Activated T-cell treated with anti-CD3 and anti-CD28 coated beads, Interleukin-2, amount 50 U/mL, for 72 hours (primary cell): Measurements from ENCODE around the gene SUSD1. TPM values are rescaled to one million over a fixed set of nuclear protein-coding genes. Genes with fewer than 3 reads are reported as not detected.

Experiments used
- ATAC-seq, 2 donors: fragments of 150-1000 bp; cut with Tn5 transposase; replicated peaks in 1 of 2; 2 replicates each; pipeline ENCODE4 v1.10.0; 2021; ENCODE audit warnings: moderate library complexity in 2 of 2, mild to moderate bottlenecking in 1 of 2
- DNase-seq, 2 donors: peaks; one replicate each; pipeline ENCODE4 v3.0.0; 2021 to 2022; ENCODE audit warnings: mixed read lengths in 1 of 2
- H3K27ac Mint-ChIP-seq: one replicate; pipeline ENCODE4 v1.8.0; 2022; ENCODE audit warnings: mild to moderate bottlenecking, moderate library complexity, mixed read lengths
- H3K27me3 Mint-ChIP-seq: one replicate; pipeline ENCODE4 v1.8.0; 2022; ENCODE audit warnings: low read depth, mixed read lengths
- H3K36me3 Mint-ChIP-seq, 2 donors: one replicate each; pipeline ENCODE4 v1.8.0; 2022; ENCODE audit warnings: mixed read lengths in 2 of 2, mild to moderate bottlenecking in 1 of 2; ENCODE audit not compliant: insufficient read depth in 2 of 2
- H3K4me1 Mint-ChIP-seq: one replicate; pipeline ENCODE4 v1.8.0; 2022; ENCODE audit warnings: low read depth, mixed read lengths
- H3K4me3 Mint-ChIP-seq, 2 donors: one replicate each; pipeline ENCODE4 v1.8.0; 2022; ENCODE audit warnings: mild to moderate bottlenecking in 2 of 2, mixed read lengths in 2 of 2, moderate library complexity in 2 of 2
- H3K9me3 Mint-ChIP-seq, 2 donors: one replicate each; pipeline ENCODE4 v1.8.0; 2022; ENCODE audit warnings: mixed read lengths in 2 of 2
- total RNA-seq, 2 donors: library from RNA; stranded (reverse); gene quantifications; one replicate each; pipeline ENCODE4 v1.2.3, GENCODE V29; 2022

Gene SUSD1
- total RNA-seq, 2 donors from 2014 or later = 6.6 to 9.9 TPM

GRCh38 chr9:112044881-112045280 is 130.2 kb downstream of the SUSD1 start:
- peaks cover 20% of the 10 kb centered on the region for H3K4me1 Mint-ChIP-seq
- H3K4me3 Mint-ChIP-seq = no peak overlapping the region
- DNase-seq = no peak
- H3K9me3 Mint-ChIP-seq = peaks cover 13 to 15% of the 10 kb centered on the region in 2 donors
- peaks cover 14 to 18% of the 10 kb centered on the region in 2 donors for H3K36me3 Mint-ChIP-seq
- peaks cover 27% of the 10 kb centered on the region for H3K27me3 Mint-ChIP-seq
- no peak for ATAC-seq
- H3K27ac Mint-ChIP-seq = no peak overlapping the region

DNA sequence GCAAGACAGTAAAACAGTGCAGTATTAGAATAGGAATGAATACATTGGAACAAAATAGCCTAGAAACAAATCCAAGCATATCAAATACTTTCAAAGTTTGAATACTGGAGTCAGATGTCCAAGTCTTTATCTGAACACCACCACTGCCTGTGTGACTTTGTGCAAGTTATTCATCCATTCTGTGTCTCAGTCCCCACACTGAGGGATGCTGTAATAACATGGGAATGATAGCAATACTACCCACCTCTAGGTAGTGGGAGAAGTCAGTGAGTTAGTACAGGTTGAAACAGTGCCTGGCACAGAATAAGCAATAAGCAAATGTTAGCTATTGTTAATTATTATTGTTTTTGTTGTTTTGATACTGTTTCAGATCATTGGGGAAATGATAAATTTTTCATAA is 130.9 kb downstream of the SUSD1 start:
- Mint-ChIP-seq H3K9me3 (peaks cover 13 to 15% of the 10 kb centered on the region in 2 donors), H3K27me3 (peaks cover 30% of the 10 kb centered on the region), H3K4me1 (peaks cover 24% of the 10 kb centered on the region), H3K27ac (no peak overlapping the region), H3K36me3 (peaks cover 14 to 18% of the 10 kb centered on the region in 2 donors), H3K4me3 (no peak overlapping the region)
- DNase-seq (no peak), ATAC-seq (no peak)

GRCh38 chr9:112043423-112043822 is 131.7 kb downstream of the SUSD1 start:
- ATAC-seq = no peak
- peaks cover 30% of the 10 kb centered on the region for H3K27me3 Mint-ChIP-seq
- H3K4me3 Mint-ChIP-seq = no peak overlapping the region
- peaks cover 31% of the 10 kb centered on the region for H3K4me1 Mint-ChIP-seq
- H3K27ac Mint-ChIP-seq = no peak overlapping the region
- DNase-seq = no peak
- H3K9me3 Mint-ChIP-seq = peaks cover 9 to 10% of the 10 kb centered on the region in 2 donors
- H3K36me3 Mint-ChIP-seq = peaks cover 10 to 12% of the 10 kb centered on the region in 2 donors

DNA sequence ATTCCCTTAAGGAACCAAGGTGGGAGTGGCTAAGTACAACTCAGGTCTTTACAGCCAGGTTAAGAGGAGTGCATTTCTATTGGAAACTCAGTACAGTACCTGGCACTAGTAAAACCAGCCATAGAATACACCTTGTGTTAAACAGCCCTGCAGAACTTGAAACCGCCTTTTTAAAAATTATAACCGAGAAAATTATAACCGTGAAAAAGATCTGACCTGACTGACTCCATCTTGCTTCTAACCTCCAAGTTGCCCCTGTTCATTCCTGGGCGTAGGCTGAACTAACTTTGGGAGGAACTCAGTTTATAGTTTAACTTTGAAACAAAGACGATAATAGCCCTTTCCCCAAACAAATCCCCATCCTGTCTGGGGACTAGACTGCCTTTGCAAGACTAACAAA is 132.3 kb downstream of the SUSD1 start:
- Mint-ChIP-seq H3K27me3 (peaks cover 30% of the 10 kb centered on the region), H3K4me1 (peaks cover 35% of the 10 kb centered on the region), H3K27ac (no peak overlapping the region)

DNA sequence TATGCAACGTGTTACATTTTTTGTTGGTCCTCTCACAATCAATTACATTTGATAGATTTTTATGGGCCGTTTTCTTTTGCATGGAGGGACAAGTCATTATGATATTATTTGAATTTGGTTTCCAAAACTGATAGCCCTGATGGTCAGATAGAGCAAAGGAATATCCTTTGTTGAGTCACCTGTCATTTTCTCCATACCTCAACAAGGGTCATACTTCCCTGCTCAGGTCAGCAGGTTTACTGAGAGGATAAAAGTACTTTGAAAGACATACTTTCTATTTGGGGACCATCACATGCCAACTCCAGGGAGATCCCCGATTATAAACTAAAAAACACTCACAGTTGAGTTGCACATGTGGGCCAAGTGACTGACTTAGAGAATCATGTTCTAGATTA is 132.9 kb downstream of the SUSD1 start:
- peaks cover 30% of the 10 kb centered on the region for H3K27me3 Mint-ChIP-seq
- H3K36me3 Mint-ChIP-seq = peaks cover 3 to 4% of the 10 kb centered on the region in 2 donors
- peaks cover 3 to 5% of the 10 kb centered on the region in 2 donors for H3K9me3 Mint-ChIP-seq
- no peak for ATAC-seq
- H3K27ac Mint-ChIP-seq = no peak overlapping the region
- H3K4me3 Mint-ChIP-seq = no peak overlapping the region
- H3K4me1 Mint-ChIP-seq = peaks cover 36% of the 10 kb centered on the region
- no peak for DNase-seq

More for the DNA sequence above, 132.3 kb downstream of the SUSD1 start:
- peaks cover 5 to 7% of the 10 kb centered on the region in 2 donors for H3K36me3 Mint-ChIP-seq
- no peak overlapping the region for H3K4me3 Mint-ChIP-seq
- ATAC-seq (no peak), DNase-seq (no peak)
- H3K9me3 Mint-ChIP-seq = peaks cover 5 to 7% of the 10 kb centered on the region in 2 donors

DNA sequence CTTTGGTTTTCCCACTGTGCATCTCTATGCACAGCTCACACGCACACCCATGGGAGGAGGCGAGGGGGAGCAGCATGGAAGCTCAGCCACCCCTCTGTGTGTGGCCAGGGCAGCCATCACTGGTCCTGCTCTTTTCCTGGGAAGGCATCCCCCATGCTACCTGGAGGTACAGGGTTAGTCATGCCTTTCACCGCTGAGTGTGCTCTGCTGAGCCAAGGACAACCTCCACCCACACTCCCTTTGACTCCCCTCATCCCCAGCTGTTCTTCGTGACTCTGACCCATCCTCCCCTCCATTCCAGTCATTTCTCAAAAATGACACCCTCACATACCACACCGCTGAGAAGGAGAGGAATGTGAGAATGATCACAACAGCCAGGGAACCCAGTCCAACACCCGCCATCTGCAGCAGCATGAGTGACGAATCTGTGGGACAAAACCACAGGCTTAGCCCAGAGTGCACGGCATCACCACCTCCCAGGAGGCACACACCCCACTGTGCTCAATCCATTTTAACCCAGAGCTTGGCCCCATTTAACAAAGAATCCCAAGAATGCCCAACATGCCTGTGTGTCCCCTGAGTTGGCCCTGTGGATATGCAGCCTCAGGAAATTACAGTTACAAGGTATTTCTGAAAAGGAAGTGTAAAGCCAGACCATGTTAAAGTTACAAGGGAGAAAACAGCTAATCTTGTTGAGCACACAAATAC is 133.4 kb downstream of the SUSD1 start:
- peaks cover 30% of the 10 kb centered on the region for H3K27me3 Mint-ChIP-seq
- DNase-seq = no peak
- H3K4me3 Mint-ChIP-seq = no peak overlapping the region

DNA sequence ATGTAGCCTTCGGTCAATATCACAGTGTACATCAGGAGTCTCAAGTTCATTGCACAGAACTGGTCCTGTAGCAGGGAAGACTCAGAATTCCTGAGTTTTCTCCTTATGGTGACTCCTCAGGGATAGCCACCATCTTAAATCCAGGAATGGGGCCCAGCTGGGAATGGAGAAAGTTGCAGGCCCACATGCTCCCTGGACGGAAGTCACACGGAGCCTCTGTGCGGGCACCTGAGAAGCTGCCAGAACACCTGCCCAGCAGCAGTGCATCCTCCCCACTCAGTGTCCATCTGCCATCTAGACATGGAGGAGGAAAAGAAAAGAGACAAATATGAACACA is 133.9 kb downstream of the SUSD1 start:
- Mint-ChIP-seq H3K9me3 (peaks cover 0 to 2% of the 10 kb centered on the region in 2 donors), H3K4me1 (peaks cover 42% of the 10 kb centered on the region), H3K27me3 (peaks cover 30% of the 10 kb centered on the region), H3K27ac (no peak overlapping the region), H3K36me3 (no peaks in the 10 kb centered on the region), H3K4me3 (no peak overlapping the region)
- ATAC-seq (no peak), DNase-seq (no peak)

More for the DNA sequence above, 133.4 kb downstream of the SUSD1 start:
- ATAC-seq = peak in 1 of 2 donors; percentile 14
- Mint-ChIP-seq H3K4me1 (peaks cover 42% of the 10 kb centered on the region), H3K36me3 (peaks cover 0 to under 1% of the 10 kb centered on the region in 2 donors), H3K27ac (no peak overlapping the region), H3K9me3 (peaks cover 0 to 2% of the 10 kb centered on the region in 2 donors)

DNA sequence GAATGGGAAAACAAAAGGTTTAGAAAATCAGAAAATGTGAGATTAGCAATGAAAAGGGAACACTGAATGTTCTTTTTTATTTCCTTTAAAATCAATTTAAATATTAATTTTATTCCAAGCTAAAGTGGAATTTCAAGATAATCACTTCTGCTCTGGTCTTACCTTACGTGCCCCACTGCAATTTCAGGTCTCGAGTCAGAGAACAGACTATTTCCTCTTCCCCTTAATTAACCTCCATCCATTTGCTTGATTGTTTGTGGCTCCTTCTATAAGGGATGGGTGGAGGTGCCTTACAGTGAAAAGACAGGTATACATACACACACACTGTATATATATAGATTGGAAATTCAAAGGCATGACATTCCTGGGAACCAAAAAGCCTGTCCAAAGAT is 137.1 kb downstream of the SUSD1 start:
- peak overlapping the region in 1 of 2 donors; percentile 42 for H3K4me3 Mint-ChIP-seq

GRCh38 chr9:112037281-112038016 is 137.6 kb downstream of the SUSD1 start:
- Mint-ChIP-seq H3K27me3 (peaks cover 38% of the 10 kb centered on the region), H3K4me3 (peak overlapping the region in 1 of 2 donors; percentile 42), H3K27ac (peak overlapping the region; percentile 69), H3K4me1 (peaks cover 73% of the 10 kb centered on the region), H3K36me3 (peaks cover 0 to 3% of the 10 kb centered on the region in 2 donors), H3K9me3 (no peaks in the 10 kb centered on the region)
- ATAC-seq = peak; percentile 94 to 95
- peak; percentile 78 to 80 for DNase-seq

More for the DNA sequence above, 137.1 kb downstream of the SUSD1 start:
- H3K9me3 Mint-ChIP-seq = no peaks in the 10 kb centered on the region
- peaks cover 36% of the 10 kb centered on the region for H3K27me3 Mint-ChIP-seq
- peaks cover 0 to 3% of the 10 kb centered on the region in 2 donors for H3K36me3 Mint-ChIP-seq
- peak overlapping the region; percentile 69 for H3K27ac Mint-ChIP-seq
- no peak for ATAC-seq
- no peak for DNase-seq
- H3K4me1 Mint-ChIP-seq = peaks cover 70% of the 10 kb centered on the region

GRCh38 chr9:112035166-112035826 is 139.8 kb downstream of the SUSD1 start:
- H3K9me3 Mint-ChIP-seq = no peaks in the 10 kb centered on the region
- peaks cover 31% of the 10 kb centered on the region for H3K27me3 Mint-ChIP-seq
- H3K27ac Mint-ChIP-seq = no peak overlapping the region
- H3K36me3 Mint-ChIP-seq = peaks cover 0 to 3% of the 10 kb centered on the region in 2 donors
- DNase-seq (no peak), ATAC-seq (no peak)
- H3K4me3 Mint-ChIP-seq = no peak overlapping the region
- peaks cover 84% of the 10 kb centered on the region for H3K4me1 Mint-ChIP-seq

GRCh38 chr9:112034216-112034611 is 140.9 kb downstream of the SUSD1 start:
- Mint-ChIP-seq H3K36me3 (peaks cover 0 to 3% of the 10 kb centered on the region in 2 donors), H3K27ac (no peak overlapping the region), H3K27me3 (peaks cover 29% of the 10 kb centered on the region), H3K4me3 (no peak overlapping the region), H3K4me1 (peaks cover 85% of the 10 kb centered on the region), H3K9me3 (no peaks in the 10 kb centered on the region)
- ATAC-seq = no peak
- peak in 1 of 2 donors; percentile 23 for DNase-seq

DNA sequence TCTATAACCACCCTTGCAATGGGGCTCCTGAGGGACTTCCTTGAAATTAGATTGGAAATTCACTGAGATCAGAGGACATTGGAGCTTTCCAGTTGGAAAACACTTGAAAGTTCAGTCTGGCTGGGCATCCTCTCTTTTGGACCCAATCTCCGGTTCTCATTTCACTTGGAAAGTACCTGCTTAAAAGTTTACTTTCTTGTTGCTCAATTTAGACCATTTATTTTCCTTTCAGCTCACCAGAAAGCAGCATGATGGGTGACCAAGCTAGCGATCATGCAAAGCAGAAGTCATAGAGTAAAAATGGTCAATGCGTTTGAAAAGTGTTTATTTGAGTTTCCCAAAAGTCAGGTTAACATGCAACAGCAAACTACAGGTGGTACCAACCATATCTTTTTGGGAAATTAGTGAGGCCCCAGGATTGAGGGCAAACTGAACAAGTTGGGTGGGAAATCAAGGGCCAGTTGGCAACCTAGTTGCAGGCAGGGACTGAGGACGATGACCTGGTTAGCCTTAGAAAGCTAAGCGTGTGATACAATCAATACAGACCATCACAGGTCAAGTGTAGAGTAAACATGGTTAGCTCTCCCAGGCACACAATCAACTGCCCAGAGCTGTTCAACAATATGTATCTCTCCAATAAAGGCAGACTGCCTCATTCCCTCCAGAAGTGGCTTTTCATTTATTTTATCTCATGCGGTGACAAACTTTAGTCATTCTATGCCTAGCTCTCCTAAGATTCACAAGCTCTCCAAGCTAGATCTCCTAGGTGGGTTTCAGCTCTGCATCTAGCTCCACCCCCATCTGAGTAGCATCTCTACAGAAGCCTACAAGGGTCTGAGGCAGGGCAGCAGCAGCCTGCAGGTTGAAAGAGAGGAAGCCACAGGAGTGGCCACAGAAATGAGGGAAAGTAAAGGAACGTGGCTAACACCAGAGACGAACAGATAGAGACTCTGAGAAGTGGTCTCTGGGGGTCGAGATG is 141.6 kb downstream of the SUSD1 start:
- DNase-seq (no peak), ATAC-seq (no peak)
- H3K9me3 Mint-ChIP-seq = no peaks in the 10 kb centered on the region
- peaks cover 86% of the 10 kb centered on the region for H3K4me1 Mint-ChIP-seq
- H3K27ac Mint-ChIP-seq = no peak overlapping the region
- H3K4me3 Mint-ChIP-seq = no peak overlapping the region
- H3K27me3 Mint-ChIP-seq = peaks cover 30% of the 10 kb centered on the region
- peaks cover 0 to 3% of the 10 kb centered on the region in 2 donors for H3K36me3 Mint-ChIP-seq
